ENCODE measurements around the gene APOBEC3G.

Gene APOBEC3G

GRCh38 chr22:39132281-39132680, 55.2 kb downstream of the APOBEC3G start:
- H3K4me3 ChIP-seq (ENCODE audit: low read depth, low read length), result no peak overlapping the region
- TF ChIP-seq CTCF (IDR thresholded peaks at IDR 0.05; ENCODE audit: low read depth, low read length), result no peak
- no peak for DNase-seq (ENCODE audit: low read depth, low spot score)
- in situ Hi-C loops (cut with HindIII; ENCODE audit: low sequenced_read_pairs), result no loop called here

- no peak for DNase-seq (ENCODE audit: low read depth, low spot score)
- TF ChIP-seq CTCF (IDR thresholded peaks at IDR 0.05; ENCODE audit: low read depth, low read length), result no peak
- H3K4me3 ChIP-seq (ENCODE audit: low read depth, low read length), result no peak overlapping the region
- in situ Hi-C loops (cut with HindIII; ENCODE audit: low sequenced_read_pairs), result no loop called here
Observed at GRCh38 chr22:39132871-39133524, 55.9 kb downstream of the APOBEC3G start.

GRCh38 chr22:39133871-39134270, 56.8 kb downstream of the APOBEC3G start:
- no peak for DNase-seq (ENCODE audit: low read depth, low spot score)
- no peak overlapping the region for H3K4me3 ChIP-seq (ENCODE audit: low read depth, low read length)
- in situ Hi-C loops (cut with HindIII; ENCODE audit: low sequenced_read_pairs), result no loop called here
- no peak for TF ChIP-seq CTCF (IDR thresholded peaks at IDR 0.05; ENCODE audit: low read depth, low read length)

GRCh38 chr22:39134366-39135091, 57.5 kb downstream of the APOBEC3G start:
- TF ChIP-seq CTCF (IDR thresholded peaks at IDR 0.05; ENCODE audit: low read depth, low read length), result no peak
- in situ Hi-C loops (cut with HindIII; ENCODE audit: low sequenced_read_pairs), result no loop called here
- no peak for DNase-seq (ENCODE audit: low read depth, low spot score)
- no peak overlapping the region for H3K4me3 ChIP-seq (ENCODE audit: low read depth, low read length)

GRCh38 chr22:39135092-39135896, 58.2 kb downstream of the APOBEC3G start:
- TF ChIP-seq CTCF (IDR thresholded peaks at IDR 0.05; ENCODE audit: low read depth, low read length), result peak; percentile 80
- DNase-seq (ENCODE audit: low read depth, low spot score), result peak; percentile 31
- in situ Hi-C loops (cut with HindIII; ENCODE audit: low sequenced_read_pairs), result no loop called here
- no peak overlapping the region for H3K4me3 ChIP-seq (ENCODE audit: low read depth, low read length)

GRCh38 chr22:39136317-39136716, 59.2 kb downstream of the APOBEC3G start:
- no peak overlapping the region for H3K4me3 ChIP-seq (ENCODE audit: low read depth, low read length)
- no peak for DNase-seq (ENCODE audit: low read depth, low spot score)
- in situ Hi-C loops (cut with HindIII; ENCODE audit: low sequenced_read_pairs), result no loop called here
- no peak for TF ChIP-seq CTCF (IDR thresholded peaks at IDR 0.05; ENCODE audit: low read depth, low read length)
